ENCODE results near the gene ALG14.

DNA sequence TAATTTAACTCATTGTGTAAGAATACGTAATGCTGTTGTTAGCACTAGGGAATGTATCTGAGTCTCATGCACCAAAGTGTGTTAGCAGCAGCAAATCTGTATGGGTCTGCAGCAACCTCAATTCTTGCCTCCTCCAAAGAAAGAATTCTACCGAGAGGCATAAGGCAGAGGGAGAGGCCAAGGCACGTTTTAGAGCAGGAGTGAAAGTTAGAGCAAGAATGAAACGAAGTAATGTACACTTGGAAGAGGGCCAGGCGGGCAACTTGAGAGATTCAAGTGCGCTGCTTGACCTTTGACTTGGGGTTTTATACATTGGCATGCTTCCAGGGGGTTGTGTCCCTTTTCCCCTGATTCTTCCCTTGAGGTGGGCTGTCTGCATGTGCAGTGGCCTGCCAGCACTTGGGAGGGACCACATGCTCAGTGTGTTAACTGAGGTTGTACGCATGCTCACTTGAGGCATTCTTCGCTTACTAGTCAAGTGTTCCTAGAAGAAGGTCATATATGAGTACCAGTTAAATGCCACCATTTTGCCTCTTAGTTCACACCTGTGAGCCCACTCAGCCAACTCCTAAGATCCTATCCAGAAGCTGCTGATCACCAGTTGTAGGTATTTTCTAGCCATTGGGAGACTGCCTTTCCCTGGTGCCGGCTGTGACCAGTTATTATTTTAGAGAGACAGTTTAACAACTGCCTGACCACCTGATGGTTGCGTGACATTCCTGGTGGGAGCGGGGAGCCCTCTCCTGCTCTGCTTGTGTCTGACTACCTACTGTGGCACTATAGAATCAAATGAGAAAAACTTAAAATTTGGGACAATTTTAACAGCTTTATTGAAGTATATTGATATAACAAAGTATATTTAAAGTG lies 143.2 kb downstream of the ALG14 start:
- TF ChIP-seq, protein P1, sequence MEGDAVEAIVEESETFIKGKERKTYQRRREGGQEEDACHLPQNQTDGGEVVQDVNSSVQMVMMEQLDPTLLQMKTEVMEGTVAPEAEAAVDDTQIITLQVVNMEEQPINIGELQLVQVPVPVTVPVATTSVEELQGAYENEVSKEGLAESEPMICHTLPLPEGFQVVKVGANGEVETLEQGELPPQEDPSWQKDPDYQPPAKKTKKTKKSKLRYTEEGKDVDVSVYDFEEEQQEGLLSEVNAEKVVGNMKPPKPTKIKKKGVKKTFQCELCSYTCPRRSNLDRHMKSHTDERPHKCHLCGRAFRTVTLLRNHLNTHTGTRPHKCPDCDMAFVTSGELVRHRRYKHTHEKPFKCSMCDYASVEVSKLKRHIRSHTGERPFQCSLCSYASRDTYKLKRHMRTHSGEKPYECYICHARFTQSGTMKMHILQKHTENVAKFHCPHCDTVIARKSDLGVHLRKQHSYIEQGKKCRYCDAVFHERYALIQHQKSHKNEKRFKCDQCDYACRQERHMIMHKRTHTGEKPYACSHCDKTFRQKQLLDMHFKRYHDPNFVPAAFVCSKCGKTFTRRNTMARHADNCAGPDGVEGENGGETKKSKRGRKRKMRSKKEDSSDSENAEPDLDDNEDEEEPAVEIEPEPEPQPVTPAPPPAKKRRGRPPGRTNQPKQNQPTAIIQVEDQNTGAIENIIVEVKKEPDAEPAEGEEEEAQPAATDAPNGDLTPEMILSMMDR (conservative IDR thresholded peaks at IDR 0.05 in 1 of 2, IDR thresholded peaks at IDR 0.05 in 1 of 2; ENCODE audit: extremely low read depth in 1 of 2, insufficient read depth in 1 of 2, low read depth in 1 of 2, low read length in 2 of 2) = no peak
- TF ChIP-seq EZH2 (IDR thresholded peaks at IDR 0.05; ENCODE audit: borderline replicate concordance, low read length) = no peak
